Epithelial cell of proximal tubule (primary cell): ENCODE data around the gene CAPZB. TPM values are rescaled to one million over a fixed set of nuclear protein-coding genes. Genes with fewer than 3 reads are reported as not detected.

Source experiments
- DNase-seq: peaks from one replicate; pipeline ENCODE4 v3.0.0-alpha.2; 2011; ENCODE audit warnings: low read depth
- H3K4me3 ChIP-seq: 2 replicates; pipeline ENCODE4 v1.5.1; 2011; ENCODE audit warnings: low read depth, mild to moderate bottlenecking, low read length
- total RNA-seq: library from RNA; depleted of rRNA; stranded (reverse); fragments of >200 nt; gene quantifications from 2 replicates; pipeline ENCODE4 v1.2.3, GENCODE V29; 2015
- TF ChIP-seq, protein P1 (sequence below): conservative IDR thresholded peaks from 2 replicates; pipeline ENCODE4 v1.5.1; 2012; ENCODE audit warnings: low read depth, mild to moderate bottlenecking, low read length

The CAPZB gene
- total RNA-seq, 1 donor from 2014 or later, result 74.9 TPM

DNA sequence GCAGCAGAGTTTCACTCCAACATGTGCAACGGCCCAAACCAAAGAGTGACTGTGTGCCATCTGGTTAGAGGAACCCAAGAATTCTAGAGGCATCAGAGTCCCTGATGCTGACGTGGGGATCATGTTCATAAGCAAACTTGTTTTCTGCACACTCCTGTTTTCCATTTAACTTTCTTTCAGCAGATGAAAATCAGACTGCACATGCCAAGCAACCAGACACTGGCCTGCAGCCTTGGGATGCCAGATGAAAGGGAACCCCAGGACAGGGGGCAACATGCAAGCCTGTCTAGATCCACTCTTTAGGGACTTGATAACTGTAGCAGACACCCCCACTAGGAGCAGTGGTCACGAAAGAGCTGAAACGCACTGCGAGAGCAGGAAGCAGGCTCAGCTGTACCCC lies 116.4 kb downstream of the CAPZB start:
- no peak for DNase-seq
- TF ChIP-seq, protein P1, sequence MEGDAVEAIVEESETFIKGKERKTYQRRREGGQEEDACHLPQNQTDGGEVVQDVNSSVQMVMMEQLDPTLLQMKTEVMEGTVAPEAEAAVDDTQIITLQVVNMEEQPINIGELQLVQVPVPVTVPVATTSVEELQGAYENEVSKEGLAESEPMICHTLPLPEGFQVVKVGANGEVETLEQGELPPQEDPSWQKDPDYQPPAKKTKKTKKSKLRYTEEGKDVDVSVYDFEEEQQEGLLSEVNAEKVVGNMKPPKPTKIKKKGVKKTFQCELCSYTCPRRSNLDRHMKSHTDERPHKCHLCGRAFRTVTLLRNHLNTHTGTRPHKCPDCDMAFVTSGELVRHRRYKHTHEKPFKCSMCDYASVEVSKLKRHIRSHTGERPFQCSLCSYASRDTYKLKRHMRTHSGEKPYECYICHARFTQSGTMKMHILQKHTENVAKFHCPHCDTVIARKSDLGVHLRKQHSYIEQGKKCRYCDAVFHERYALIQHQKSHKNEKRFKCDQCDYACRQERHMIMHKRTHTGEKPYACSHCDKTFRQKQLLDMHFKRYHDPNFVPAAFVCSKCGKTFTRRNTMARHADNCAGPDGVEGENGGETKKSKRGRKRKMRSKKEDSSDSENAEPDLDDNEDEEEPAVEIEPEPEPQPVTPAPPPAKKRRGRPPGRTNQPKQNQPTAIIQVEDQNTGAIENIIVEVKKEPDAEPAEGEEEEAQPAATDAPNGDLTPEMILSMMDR, result no peak
- no peak overlapping the region for H3K4me3 ChIP-seq

DNA sequence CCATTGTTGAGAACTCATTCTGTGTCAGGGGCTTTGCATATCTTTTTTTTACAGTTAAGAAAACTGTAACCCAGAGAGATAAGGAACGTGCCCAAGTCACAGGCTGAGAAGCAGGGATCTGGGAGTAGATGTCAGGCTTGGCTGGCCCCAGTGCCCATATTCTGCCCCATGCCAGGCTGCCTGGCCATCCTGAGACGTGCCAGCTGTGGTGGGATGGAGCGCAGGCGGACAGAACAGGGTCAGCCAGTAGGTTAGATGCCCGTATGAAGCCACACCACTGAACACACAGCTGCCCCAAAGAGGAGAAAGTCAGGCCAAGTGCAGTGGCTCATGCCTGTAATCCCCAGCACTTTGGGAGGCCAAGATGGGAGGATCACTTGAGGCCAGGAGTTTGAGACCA lies 117.3 kb downstream of the CAPZB start:
- TF ChIP-seq, protein P1, result no peak

DNA sequence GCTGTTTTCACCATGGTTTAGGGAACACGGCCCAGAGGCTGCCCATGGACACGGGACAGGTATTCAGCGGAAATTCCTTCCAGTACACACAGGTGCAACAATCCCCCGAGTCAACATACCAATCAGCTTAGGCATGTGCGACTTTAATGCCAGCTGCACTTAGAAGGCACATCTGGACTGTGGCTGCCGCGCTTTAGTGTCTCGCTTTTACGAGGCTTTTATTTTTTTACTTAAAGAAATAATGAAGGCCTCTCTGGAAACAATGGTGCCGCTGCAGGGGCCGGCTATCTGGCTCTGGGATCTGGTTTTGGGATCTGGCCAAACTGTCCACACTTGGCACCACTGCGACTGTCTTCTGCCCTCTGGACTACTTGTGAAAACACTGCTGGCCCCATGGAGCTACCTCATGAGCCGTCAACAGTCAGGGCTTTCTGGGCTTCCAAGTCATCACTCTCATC lies 117.7 kb downstream of the CAPZB start:
- TF ChIP-seq, protein P1, result no peak
- H3K4me3 ChIP-seq, result no peak overlapping the region
- DNase-seq, result no peak

More for the DNA sequence above, 117.3 kb downstream of the CAPZB start:
- DNase-seq, result no peak
- H3K4me3 ChIP-seq, result no peak overlapping the region

DNA sequence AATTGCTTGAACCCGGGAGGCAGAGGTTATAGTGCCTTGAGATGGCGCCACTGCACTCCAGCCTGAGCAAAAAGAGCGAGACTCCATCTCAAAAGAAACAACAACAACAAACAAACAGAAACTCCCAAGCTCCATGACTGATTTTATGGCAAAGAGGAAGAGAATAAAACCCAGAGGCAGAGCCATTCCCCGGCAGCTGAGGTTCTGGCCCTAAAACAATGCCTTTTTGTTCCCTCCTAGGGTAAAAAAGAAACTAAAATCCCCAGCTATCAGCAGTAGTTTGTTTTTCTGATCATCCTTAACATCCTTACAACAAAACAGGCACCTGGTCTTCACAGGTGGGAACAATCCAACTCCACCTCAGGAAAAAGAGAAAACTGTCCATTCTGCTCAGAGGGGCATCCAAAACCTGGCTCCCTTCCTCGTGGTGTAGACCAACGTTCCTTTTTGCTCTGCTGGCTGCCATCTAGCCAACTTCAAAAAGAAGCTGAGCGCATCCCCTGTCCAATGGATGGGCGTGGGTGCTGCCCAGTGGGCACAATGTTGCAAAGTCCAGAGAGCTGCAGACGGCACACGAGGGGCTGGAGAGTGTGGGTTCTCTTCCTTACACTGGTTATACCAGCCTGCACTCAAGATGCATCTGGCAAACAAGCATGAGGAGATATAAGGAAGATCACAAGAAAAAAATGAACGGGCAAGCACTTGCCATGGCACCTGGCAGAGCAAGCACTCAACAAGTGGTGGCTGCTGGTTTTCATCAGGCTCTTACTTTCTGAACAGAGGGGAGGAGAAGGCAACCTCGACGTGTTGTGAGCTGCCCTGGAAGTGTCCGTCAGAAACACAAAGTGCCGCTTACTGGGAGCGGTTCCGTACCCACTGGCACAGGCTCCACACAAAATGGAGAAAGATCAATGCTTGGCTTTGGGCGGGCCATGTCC lies 118.5 kb downstream of the CAPZB start:
- H3K4me3 ChIP-seq, result no peak overlapping the region
- TF ChIP-seq, protein P1, result no peak
- DNase-seq, result no peak

DNA sequence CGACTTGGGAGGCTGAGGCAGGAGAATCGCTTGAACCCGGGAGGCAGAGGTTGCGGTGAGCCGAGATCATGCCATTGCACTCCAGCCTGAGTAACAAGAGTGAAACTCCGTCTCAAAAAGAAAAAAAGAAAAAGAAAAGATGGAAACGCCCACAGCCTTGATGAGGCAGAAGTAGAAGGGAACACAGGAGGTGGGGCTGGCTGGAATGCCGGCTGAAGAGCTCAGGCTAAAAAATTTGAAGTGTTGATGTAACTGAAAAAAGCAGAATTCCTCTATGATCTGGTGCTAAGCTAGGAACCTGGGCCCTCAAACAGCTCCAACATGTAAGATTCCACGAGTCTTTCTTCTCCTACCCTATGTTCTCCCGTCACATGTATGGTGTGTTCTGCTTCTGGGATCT lies 119.6 kb downstream of the CAPZB start:
- DNase-seq, result no peak
- TF ChIP-seq, protein P1, result no peak
- no peak overlapping the region for H3K4me3 ChIP-seq

DNA sequence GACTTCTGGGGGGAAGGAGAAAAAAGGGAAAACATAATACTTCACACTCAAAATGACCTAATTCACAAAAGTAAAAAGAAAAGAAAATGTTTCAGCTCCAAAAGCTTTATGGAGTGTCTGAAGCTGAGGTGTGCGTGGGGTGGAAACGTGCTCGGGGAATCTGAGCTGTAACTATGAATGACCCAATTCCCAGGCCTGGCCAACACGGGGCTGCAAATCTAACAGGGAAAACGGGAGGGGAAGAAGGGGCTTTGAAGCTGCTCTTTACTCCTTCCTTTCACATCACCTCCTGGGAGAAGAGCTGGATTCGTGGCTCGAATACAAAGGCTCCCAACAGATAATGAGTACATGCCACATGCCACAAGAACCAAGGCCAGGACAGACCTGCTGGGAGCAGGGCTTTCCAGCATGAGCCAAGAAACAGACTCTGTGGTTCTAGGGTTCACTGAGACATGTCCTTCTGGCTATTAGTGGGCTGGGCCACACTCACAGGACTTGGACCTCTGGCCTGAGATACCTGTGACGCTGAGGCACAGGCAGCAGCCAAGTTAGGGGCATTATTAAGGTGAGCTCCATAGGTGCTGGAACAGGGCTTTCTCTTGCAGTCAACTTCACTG lies 121.7 kb downstream of the CAPZB start:
- no peak overlapping the region for H3K4me3 ChIP-seq
- TF ChIP-seq, protein P1, result no peak
- no peak for DNase-seq
